SKM-1 (cell line): ENCODE data around the gene PNPLA5.

Experiments
- DNase-seq: peaks from one replicate; lab custom pipeline; 2025; ENCODE audit not compliant: unreplicated experiment; lab: John Stamatoyannopoulos, UW

Gene PNPLA5

GRCh38 chr22:43901976-43902643 is 10.3 kb upstream of the PNPLA5 start:
- DNase-seq, result no peak

DNA sequence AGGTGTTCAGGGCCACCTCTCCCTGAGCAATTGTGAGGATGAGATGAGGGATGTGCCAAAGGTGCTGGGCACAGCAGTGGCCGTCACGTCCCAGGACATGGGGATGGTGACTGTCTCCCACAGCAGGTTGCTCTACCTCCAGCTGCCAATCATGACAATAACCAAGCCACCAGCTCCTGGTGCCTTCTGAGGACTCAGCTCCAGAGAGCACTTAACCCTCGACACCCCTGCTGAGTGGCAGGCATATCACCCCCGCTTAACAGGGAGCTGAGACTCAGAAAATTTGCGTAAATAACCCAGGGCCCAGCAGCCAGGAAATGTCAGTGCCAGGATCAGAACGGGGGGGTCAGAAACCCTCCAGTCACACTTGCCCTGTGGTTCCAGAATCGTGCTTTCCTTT is 8.4 kb upstream of the PNPLA5 start:
- no peak for DNase-seq

DNA sequence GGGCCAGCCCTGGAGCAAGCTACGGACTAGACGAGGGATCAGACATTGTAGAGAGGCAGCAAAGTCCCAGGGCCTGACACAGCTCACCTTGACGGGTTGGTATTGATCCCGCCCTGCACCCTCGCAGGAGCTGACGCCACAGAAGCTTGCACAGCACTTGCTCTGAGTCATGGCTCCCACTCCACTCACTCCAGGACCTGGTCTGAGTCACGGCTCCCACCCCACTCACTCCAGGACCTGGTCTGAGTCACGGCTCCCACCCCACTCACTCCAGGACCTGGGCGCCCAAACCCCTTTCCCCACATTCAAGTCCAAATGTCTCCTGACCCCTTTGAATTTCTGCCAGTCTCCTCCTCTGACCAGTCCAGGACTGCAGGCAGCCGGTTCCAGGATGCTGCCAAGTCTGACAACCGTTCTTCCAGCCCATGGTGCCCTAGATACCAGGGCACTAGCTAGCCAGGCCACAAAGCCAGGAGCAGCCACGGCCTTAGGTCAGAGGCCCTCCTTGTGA is 6.0 kb upstream of the PNPLA5 start:
- no peak for DNase-seq

DNA sequence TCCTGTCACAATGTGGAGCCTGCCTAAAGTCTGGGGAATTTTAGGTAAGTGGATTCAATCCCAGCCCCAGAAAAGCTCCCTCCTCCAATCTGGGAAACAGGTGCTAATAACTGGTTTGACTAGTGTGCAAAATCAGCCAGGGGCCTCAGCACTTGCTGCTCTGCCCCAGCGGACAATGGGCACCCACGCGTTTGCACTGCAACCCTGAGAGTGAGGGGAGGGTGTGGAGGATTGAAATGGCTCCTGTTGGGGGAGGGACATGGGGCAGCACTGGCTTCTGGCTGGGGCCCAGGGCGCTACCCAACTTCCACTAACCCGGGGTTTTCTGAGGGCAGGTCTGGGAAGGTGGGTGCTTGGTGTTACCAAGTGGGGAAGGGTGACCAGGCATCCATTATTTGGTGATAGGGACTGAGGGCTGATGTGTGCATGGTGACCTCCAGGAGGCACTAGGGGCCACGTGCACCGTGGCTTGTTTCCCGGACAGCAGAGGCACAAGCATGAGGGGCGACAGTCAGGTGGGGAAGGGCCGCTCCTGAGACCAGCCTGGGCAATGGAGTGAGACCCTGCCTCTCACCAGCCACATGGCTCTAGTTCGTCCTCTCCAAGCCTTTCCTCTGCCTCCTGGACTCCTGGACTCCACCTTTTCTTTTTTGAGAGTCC is 4.3 kb upstream of the PNPLA5 start:
- no peak for DNase-seq

- DNase-seq, result no peak
Observed at GRCh38 chr22:43894122-43894521, 2.3 kb upstream of the PNPLA5 start.

- no peak for DNase-seq
Observed at GRCh38 chr22:43893266-43893665, 1.5 kb upstream of the PNPLA5 start.

- DNase-seq, result no peak
Observed at GRCh38 chr22:43892183-43892894, 526 bp upstream of the PNPLA5 start.

DNA sequence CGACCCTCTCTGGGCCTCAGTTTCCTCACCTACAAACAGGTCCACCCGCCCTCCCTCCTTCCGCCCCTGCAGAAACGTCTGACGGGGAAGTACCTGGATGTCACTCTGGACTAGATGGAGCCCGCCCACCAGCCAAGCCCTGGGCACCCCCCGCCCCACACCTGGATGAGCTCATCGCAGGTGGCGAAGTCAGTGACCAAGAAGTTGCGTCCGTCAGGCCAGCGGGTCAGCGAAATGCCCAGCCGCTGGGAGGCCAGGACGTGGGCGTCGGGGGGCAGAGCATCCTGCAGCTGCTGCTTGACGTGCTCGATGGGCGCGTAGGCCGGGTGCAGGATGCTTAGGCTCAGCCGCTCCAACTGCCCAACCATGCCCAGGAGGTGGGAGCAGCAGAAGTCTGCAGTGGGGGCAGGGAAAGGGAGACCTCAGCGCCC is 897 bp downstream of the PNPLA5 start:
- no peak for DNase-seq

DNA sequence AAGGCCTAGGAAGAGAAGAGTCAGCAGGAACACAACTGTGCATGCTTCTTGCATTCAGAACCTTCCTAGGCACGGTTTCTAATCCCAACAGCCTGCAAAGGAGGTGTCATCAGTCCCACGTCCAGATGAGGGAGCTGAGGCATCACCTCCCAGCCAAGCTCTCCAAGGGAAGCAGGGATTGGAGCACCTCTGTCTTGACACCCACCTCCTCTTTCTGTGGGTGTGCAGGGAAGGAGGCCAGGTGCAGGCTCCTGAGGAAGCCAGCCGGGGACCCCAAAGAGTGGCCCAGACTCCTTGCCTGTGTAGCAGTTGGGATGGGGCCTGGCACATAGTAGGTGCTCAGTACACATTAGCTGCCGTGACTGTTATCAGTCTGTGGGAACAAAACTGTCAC is 2.0 kb downstream of the PNPLA5 start:
- DNase-seq, result no peak

GRCh38 chr22:43889201-43889859 is 2.5 kb downstream of the PNPLA5 start:
- DNase-seq, result no peak

- DNase-seq, result no peak
Observed at GRCh38 chr22:43888740-43889139, 3.1 kb downstream of the PNPLA5 start.

DNA sequence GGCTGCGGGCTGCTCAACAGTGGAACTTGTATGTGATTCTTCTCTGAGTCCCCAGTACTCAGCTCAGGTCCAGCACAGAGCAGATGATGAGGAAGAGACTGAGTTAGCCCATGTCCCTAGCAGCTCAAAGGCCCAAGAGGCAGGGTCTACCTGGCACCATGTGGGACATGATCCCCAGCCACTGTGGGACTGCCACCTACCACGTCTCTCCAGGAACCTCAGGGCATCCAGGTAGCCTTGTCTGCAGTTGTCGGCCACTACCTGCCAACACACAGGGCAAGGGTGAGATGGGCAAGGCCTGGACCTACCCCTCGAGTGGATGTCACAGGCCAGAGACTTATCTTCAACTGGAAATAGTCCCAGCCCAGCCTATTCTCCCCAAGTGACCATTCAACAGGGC is 4.4 kb downstream of the PNPLA5 start:
- no peak for DNase-seq

GRCh38 chr22:43886231-43886630 is 5.6 kb downstream of the PNPLA5 start:
- DNase-seq, result no peak

DNA sequence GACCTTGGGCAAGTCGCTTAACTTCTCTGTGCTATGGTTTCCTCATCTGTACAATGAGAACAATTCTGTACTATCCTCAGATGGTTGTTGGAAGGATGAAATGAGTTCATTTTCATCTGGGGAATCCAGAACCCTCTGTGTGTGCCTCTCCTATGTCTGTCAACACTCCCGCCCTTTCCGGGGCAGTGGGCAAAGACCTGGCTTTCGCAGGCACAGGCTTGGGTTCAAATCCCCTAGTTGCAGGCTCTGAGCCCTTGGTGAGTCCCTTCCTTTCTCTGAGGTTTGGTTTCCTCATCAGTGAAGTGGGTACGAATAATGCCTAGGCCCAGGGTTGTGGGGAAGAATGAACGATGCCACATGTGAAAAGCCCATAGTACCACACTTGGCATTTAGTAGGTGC is 6.0 kb downstream of the PNPLA5 start:
- DNase-seq, result no peak

GRCh38 chr22:43885319-43885671 is 6.5 kb downstream of the PNPLA5 start:
- DNase-seq, result no peak

GRCh38 chr22:43884600-43885318 is 7.1 kb downstream of the PNPLA5 start:
- DNase-seq, result peak; percentile 50

DNA sequence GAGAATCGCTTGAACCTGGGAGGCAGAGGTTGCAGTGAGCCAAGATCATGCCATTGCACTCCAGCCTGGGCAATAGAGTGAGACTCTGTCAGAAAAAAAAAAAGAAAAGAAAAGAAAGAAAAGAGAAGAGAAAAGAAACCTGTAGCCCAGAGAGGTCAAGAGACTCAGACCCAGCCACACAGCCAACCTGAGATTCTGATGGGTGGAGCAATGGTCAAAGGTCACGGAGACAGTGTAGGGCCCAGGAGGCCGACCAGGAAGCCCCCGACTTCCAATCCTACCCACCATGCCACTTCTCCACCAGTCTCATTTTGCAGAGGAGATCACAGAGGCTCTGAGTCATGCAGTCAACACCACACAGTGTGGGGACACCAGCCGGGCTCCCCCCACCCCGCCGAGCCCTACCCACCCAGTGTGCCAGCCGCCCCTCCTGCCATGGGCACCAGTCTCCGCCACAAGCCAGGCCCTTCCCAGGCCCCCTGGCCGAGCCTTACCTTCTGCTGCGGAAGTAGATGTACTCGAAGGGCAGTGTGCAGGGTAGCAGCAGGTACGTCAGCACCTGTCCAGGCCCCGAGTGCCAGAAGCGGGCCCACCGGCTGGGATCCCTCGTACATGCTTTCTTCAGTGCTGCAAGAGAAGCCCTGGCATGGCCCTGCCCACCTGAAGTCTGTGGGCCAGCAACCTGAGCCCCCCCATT is 7.9 kb downstream of the PNPLA5 start:
- DNase-seq, result no peak

DNA sequence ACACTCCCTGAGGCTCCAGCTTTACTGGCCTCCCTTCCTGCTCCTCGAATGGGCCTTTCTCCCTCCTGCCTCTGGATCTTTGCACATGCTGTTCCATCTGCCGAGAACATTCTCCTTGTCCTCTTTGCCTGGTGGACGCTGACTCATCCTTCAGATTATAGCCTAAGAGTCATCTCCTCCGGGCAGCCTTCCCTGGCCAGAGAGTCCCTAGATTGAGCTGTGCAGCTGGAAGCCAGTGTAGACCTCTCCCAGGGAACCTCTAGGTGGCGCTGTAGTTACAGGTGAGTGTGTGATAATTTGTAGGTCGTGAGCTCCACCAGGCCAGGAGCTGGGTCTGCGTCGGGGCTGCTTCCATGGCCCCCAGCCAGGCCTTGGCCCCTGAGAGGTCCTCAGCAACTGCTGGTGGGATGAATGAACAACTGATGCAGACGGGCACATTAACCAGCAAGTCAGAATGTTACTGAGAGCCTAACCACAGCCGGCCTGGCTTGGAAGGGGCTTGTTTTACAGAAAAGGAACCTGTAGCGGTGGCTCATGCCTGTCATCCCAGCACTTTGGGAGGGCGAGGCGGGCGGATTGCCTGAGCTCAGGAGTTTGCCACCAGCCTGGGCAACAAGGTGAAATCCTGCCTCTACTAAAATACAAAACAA is 8.7 kb downstream of the PNPLA5 start:
- DNase-seq, result peak; percentile 23

GRCh38 chr22:43882122-43882767 is 9.6 kb downstream of the PNPLA5 start:
- no peak for DNase-seq
